IMR-90 (cell line): ENCODE measurements around the gene SUB1.
"Not testable (repeated sequence)": the region's sequence is repeated elsewhere in the genome, so short reads cannot be mapped to it uniquely, and the experiment has no call there.

ENCODE experiments used
- BHLHE40 ChIP-seq: fragments of 150-350 bp; IDR thresholded peaks from 2 replicates; pipeline ENCODE4 v1.6.1; 2016; ENCODE audit warnings: mild to moderate bottlenecking, low read depth, low read length
- CEBPB ChIP-seq: IDR thresholded peaks from 2 replicates; pipeline ENCODE4 v1.6.1; 2012; ENCODE audit warnings: low read depth, low read length, improper control_type of control experiment
- CHD1 ChIP-seq: IDR thresholded peaks from 2 replicates; pipeline ENCODE4 v1.6.1; 2012; ENCODE audit warnings: low read depth, low read length, improper control_type of control experiment
- CTCF ChIP-seq: conservative IDR thresholded peaks from 2 replicates; pipeline ENCODE4 v1.5.1; 2012; ENCODE audit warnings: mild to moderate bottlenecking, low read depth, low read length, improper control_type of control experiment
- ELK1 ChIP-seq: fragments of 150-350 bp; IDR thresholded peaks from 2 replicates; pipeline ENCODE4 v1.6.1; 2016; ENCODE audit warnings: low read depth, mild to moderate bottlenecking, low read length, moderate library complexity, borderline replicate concordance
- MAFK ChIP-seq: IDR thresholded peaks from 2 replicates; pipeline ENCODE4 v1.6.1; 2012; ENCODE audit warnings: low read depth, low read length, improper control_type of control experiment
- MAZ ChIP-seq: IDR thresholded peaks from 2 replicates; pipeline ENCODE4 v1.6.1; 2012; ENCODE audit warnings: low read depth, mild to moderate bottlenecking, low read length, improper control_type of control experiment, moderate library complexity, borderline replicate concordance
- MXI1 ChIP-seq: IDR thresholded peaks from 2 replicates; pipeline ENCODE4 v1.6.1; 2012; ENCODE audit warnings: low read depth, mild to moderate bottlenecking, low read length, moderate library complexity, borderline replicate concordance
- POLR2A ChIP-seq: IDR thresholded peaks from 2 replicates; pipeline ENCODE4 v1.6.1; 2012; ENCODE audit warnings: mild to moderate bottlenecking, low read depth, low read length
- RAD21 ChIP-seq: IDR thresholded peaks from 2 replicates; pipeline ENCODE4 v1.6.1; 2012; ENCODE audit warnings: low read length, improper control_type of control experiment
- RCOR1 ChIP-seq: IDR thresholded peaks from 2 replicates; pipeline ENCODE4 v1.6.1; 2012; ENCODE audit warnings: mild to moderate bottlenecking, low read length, improper control_type of control experiment; ENCODE audit not compliant: insufficient replicate concordance
- RFX5 ChIP-seq: IDR thresholded peaks from 2 replicates; pipeline ENCODE4 v1.8.0; 2012; ENCODE audit warnings: low read depth, mild to moderate bottlenecking, low read length, moderate library complexity
- SMC3 ChIP-seq: fragments of 150-350 bp; IDR thresholded peaks from 2 replicates; pipeline ENCODE4 v1.6.1; 2016; ENCODE audit warnings: low read depth, mild to moderate bottlenecking, antibody characterized with exemption, low read length, moderate library complexity
- USF2 ChIP-seq: fragments of 150-350 bp; IDR thresholded peaks from 2 replicates; pipeline ENCODE4 v1.6.1; 2017; ENCODE audit warnings: mild to moderate bottlenecking, antibody characterized with exemption, low read length, low read depth

GRCh38 chr5:32554181-32554780 is 31.1 kb upstream of the SUB1 start:
- TF ChIP-seq CTCF, ELK1, POLR2A, RFX5, CEBPB, MAZ, RCOR1, USF2, MAFK, CHD1, RAD21, MXI1, SMC3, BHLHE40: not testable (repeated sequence)
